Transverse colon (tissue), 4 donors: ENCODE measurements around the gene ZNF134. TPM values are rescaled to one million over a fixed set of nuclear protein-coding genes. Genes with fewer than 3 reads are reported as not detected.

Source experiments
- DNase-seq: peaks from one replicate; pipeline ENCODE4 v3.0.0-alpha.2; 2019
- H3K27ac ChIP-seq, 4 donors: fragments of 200-600 bp; sonication (generic); 2 replicates each; pipeline ENCODE4 v1.5.1; 2016 to 2018; ENCODE audit warnings: inconsistent platforms in 4 of 4
- H3K27me3 ChIP-seq: fragments of 200-600 bp; sonication (generic); 2 replicates; pipeline ENCODE4 v1.5.1; 2017; ENCODE audit warnings: inconsistent platforms
- H3K36me3 ChIP-seq, 4 donors: fragments of 200-600 bp; sonication (generic); 2 replicates each; pipeline ENCODE4 v1.5.1; 2017 to 2019; ENCODE audit warnings: inconsistent platforms in 4 of 4
- H3K4me1 ChIP-seq, 4 donors: fragments of 200-600 bp; sonication (generic); 2 replicates each; pipeline ENCODE4 v1.5.1; 2017 to 2020; ENCODE audit warnings: inconsistent platforms in 4 of 4
- H3K4me3 ChIP-seq, 4 donors: fragments of 200-600 bp; sonication (generic); 1 replicate in 1 of 4; 2 replicates in 3 of 4; pipeline versions ENCODE4 v1.5.1 to v1.6.1; 2017 to 2019; ENCODE audit warnings: inconsistent platforms in 4 of 4
- H3K9me3 ChIP-seq, 2 donors: fragments of 200-600 bp; sonication (generic); 2 replicates each; pipeline ENCODE4 v1.5.1; 2017 to 2019; ENCODE audit warnings: inconsistent platforms in 2 of 2
- EP300 ChIP-seq: sonication (generic); formaldehyde crosslinking; IDR thresholded peaks from one replicate; pipeline ENCODE4 v1.6.1; 2017; ENCODE audit warnings: antibody characterized with exemption, low read depth
- POLR2A ChIP-seq: fragments of 450-650 bp; IDR thresholded peaks from one replicate; pipeline ENCODE4 v1.6.1; 2016; ENCODE audit warnings: antibody characterized with exemption, mild to moderate bottlenecking, moderate library complexity
- POLR2AphosphoS5 ChIP-seq, 3 donors: sonication (generic); formaldehyde crosslinking; IDR thresholded peaks; one replicate each; pipeline ENCODE4 v1.6.1; 2016; ENCODE audit warnings: antibody characterized with exemption in 3 of 3
- WGBS, 2 donors: methylation state at CpG; one replicate each; pipeline ENCODE4 v1.1.5; 2018; ENCODE audit warnings: low coverage in 1 of 2; 5-methylcytosine and 5-hydroxymethylcytosine counted together
- in situ Hi-C, 4 donors: fragments of 200-750 bp; cut with MboI; loops; one replicate each; pipeline versions ENCODE4 v1.15.0 to v1.15.1; 2017; ENCODE audit warnings: low sequenced_read_pairs in 3 of 4, low pct_ligation_motif_present in 1 of 4, low pct_unique_long_range_greater_than_20kb in 1 of 4
- intact Hi-C: fragments of 100-400 bp; cut with DNase I; formaldehyde crosslinking; loops from one replicate; pipeline ENCODE4 v1.15.1; 2023; ENCODE audit warnings: low total_unique reads
- total RNA-seq, 4 donors: library from RNA; depleted of rRNA; stranded (reverse); fragments of >200 nt; gene quantifications; one replicate each; pipeline ENCODE4 v1.1.0, GENCODE V29; 2016
- TF ChIP-seq, protein P1 (sequence below), 5 experiments: fragments of 200-600 bp in 3 of 5; fragments of 450-650 bp in 2 of 5; sonication (generic) in 3 of 5; IDR thresholded peaks; 1 replicate in 2 of 5; 2 replicates in 3 of 5; pipeline ENCODE4 v1.5.1; 2016 to 2017; ENCODE audit warnings: antibody characterized with exemption in 5 of 5, inconsistent platforms in 3 of 5, mild to moderate bottlenecking in 2 of 5, moderate library complexity in 1 of 5

The ZNF134 gene
- total RNA-seq, 4 donors from 2014 or later = 1.6 to 16.8 (median 13.8) TPM

DNA sequence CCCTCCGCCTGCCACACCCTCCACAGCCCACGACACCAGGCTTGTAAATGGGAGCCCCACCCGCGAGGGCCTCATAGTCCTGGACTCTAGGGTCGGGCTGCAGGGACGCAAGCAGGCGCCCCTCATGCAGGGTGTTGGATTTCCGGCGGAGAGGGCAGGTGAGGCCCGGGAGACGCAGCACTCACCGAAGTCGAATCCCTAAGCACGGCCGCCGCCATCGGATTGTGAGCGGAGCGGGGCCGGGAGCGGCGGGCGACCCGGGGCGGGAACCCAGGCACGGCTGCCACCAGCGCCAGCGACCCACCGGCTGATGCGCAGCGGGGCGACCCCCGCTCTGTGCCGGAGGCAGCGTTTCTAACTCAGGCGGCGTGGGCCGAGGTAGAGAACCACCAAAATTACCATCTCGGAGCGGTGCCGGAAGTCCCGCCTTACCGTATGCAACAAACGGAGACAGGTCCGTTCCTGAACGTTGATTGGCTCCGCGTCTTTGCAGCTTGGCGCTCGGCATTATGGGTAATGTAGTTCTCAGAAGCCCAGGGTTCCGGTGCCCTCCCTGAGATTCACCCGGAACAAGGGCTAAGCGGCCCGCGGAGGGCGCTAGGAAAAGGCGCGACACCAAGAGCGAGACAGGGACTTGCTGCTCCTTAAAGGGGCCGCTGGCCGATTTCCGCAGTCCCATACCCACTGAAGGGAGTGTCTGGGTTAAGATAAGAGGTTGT, 35.4 kb upstream of the ZNF134 start, which contains the start of gene ZNF416:
ZNF416 (minus strand) TSS at position 425 of the 719 bp plus-strand sequence; CDS start at position 218, 207 bp downstream.
- Histone ChIP-seq H3K9me3 (peaks cover 34 to 37% of the 10 kb centered on the region in 2 donors), H3K4me1 (peaks cover 0 to 17% (median 10%) of the 10 kb centered on the region in 4 donors), H3K27ac (peak within 1 kb of the TSS; percentile 64 to 85 (median 74)), H3K36me3 (peaks cover 0 to 31% (median 13%) of the 10 kb centered on the region in 4 donors), H3K27me3 (no peaks in the 10 kb centered on the region), H3K4me3 (peak within 1 kb of the TSS; percentile 82 to 97 (median 92))
- TF ChIP-seq EP300 = no peak
- TF ChIP-seq, protein P1, sequence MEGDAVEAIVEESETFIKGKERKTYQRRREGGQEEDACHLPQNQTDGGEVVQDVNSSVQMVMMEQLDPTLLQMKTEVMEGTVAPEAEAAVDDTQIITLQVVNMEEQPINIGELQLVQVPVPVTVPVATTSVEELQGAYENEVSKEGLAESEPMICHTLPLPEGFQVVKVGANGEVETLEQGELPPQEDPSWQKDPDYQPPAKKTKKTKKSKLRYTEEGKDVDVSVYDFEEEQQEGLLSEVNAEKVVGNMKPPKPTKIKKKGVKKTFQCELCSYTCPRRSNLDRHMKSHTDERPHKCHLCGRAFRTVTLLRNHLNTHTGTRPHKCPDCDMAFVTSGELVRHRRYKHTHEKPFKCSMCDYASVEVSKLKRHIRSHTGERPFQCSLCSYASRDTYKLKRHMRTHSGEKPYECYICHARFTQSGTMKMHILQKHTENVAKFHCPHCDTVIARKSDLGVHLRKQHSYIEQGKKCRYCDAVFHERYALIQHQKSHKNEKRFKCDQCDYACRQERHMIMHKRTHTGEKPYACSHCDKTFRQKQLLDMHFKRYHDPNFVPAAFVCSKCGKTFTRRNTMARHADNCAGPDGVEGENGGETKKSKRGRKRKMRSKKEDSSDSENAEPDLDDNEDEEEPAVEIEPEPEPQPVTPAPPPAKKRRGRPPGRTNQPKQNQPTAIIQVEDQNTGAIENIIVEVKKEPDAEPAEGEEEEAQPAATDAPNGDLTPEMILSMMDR (IDR thresholded peaks at IDR 0.05) = peak in 2 of 5 experiments; percentile 16 to 22
- no peak for TF ChIP-seq POLR2A
- TF ChIP-seq POLR2AphosphoS5 (IDR thresholded peaks at IDR 0.05) = peak in 2 of 3 donors; percentile 32 to 41
- WGBS, 2 donors = 0 to 1% methylated on average over 4 to 47 of the region's 62 CpGs
- DNase-seq = peak; percentile 97
- in situ Hi-C loops = no loop called here
- intact Hi-C loops = no loop called here

DNA sequence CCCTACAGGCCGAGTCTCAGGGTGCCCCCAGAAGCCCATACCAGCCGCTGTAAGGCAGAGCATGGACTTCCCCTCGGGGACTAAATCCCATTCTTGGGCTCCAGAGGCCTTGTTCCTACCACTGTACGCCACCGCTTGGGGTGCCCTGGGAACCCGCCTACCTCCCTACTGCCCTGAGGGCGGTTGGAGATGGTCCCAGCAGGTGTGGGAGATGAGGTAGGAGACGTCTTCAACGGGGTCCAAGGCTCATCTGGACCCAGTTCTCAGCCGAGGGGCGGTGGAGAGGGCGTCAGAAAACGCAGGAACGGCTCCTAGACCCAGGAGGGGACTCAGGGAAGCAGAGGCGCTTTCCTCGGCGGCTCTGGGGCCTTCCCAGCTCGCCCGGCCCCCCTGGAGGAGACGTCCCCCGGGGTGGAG, 30.9 kb upstream of the ZNF134 start:
- Histone ChIP-seq H3K27ac (no peak overlapping the region), H3K36me3 (peaks cover 0 to under 1% (median 0%) of the 10 kb centered on the region in 4 donors), H3K9me3 (peaks cover 0 to 7% of the 10 kb centered on the region in 2 donors), H3K4me1 (peaks cover 0 to 19% (median 8%) of the 10 kb centered on the region in 4 donors), H3K27me3 (no peaks in the 10 kb centered on the region), H3K4me3 (peak overlapping the region in 3 of 4 donors; percentile 39 to 62 (median 44))
- TF ChIP-seq POLR2AphosphoS5 (IDR thresholded peaks at IDR 0.05) = no peak
- TF ChIP-seq EP300 = no peak
- TF ChIP-seq POLR2A = no peak
- TF ChIP-seq, protein P1 (IDR thresholded peaks at IDR 0.05) = no peak
- no peak for DNase-seq
- in situ Hi-C loops (no loop called here), intact Hi-C loops (no loop called here)
- WGBS, 2 donors = 65% methylated on average over 20 of the region's 21 CpGs; no CpG with 5 or more reads in 1 of the 2 donors

DNA sequence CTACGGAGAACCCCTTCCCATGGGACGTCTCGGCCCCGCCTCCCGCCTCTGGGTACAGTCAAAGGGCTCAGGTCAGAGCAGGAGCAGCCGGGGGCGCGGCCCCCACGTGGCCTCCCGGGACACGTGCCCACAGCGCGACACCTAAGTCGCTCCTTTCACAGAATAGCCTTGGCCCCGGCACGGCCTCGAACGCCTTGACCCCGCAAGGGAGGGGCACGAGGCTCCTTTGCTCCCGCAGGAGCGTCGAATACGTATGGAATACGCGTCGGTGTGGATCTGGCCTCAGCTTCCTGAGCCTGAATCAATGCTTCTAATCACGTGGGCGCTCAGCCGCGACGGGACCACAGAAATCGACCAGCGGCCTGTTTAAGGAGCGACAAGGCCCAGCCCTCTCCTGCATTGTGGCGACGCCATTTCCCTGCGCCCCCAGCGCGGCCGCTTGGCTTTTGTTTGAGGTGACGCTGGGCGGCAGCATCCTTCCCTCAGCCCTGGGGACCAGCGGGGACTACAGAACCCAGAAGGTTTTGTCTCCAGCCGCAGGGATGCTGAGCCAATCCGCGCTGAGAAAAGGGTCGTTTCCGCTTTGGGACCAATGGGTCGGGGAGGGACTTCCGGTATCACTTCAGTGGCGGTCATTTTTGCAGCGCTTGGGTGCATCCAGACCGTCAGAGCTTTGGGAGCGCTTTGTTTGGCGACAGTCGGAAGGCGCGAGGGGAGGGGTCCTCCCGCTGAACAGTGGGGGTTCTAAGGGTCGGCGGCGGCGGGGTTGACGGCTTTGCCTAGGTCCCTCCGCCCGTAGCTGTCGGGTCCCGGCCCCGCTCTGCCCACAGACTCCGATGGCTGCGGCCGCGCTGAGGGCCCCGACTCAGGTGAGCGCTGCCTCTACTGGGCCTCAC, 30.3 kb upstream of the ZNF134 start, which contains the start of gene ZIK1:
ZIK1 (plus strand) TSS at position 625 of the 896 bp plus-strand sequence; CDS start at position 837, 212 bp downstream.
- DNase-seq = peak; percentile 84
- 19% methylated on average over 54 of the region's 76 CpGs; no CpG with 5 or more reads in 1 of the 2 donors for WGBS, 2 donors
- TF ChIP-seq, protein P1 (IDR thresholded peaks at IDR 0.05) = no peak
- peak in 1 of 3 donors; percentile 9 for TF ChIP-seq POLR2AphosphoS5 (IDR thresholded peaks at IDR 0.05)
- H3K36me3 ChIP-seq = peaks cover 0 to 7% (median 0%) of the 10 kb centered on the region in 4 donors
- peak within 1 kb of the TSS in 2 of 4 donors; percentile 34 to 45 for H3K27ac ChIP-seq
- H3K4me3 ChIP-seq = peak within 1 kb of the TSS; percentile 39 to 62 (median 51)
- intact Hi-C loops (no loop called here), in situ Hi-C loops (no loop called here)
- H3K9me3 ChIP-seq = peaks cover 5 to 10% of the 10 kb centered on the region in 2 donors
- no peaks in the 10 kb centered on the region for H3K27me3 ChIP-seq
- H3K4me1 ChIP-seq = peaks cover 0 to 18% (median 5%) of the 10 kb centered on the region in 4 donors

DNA sequence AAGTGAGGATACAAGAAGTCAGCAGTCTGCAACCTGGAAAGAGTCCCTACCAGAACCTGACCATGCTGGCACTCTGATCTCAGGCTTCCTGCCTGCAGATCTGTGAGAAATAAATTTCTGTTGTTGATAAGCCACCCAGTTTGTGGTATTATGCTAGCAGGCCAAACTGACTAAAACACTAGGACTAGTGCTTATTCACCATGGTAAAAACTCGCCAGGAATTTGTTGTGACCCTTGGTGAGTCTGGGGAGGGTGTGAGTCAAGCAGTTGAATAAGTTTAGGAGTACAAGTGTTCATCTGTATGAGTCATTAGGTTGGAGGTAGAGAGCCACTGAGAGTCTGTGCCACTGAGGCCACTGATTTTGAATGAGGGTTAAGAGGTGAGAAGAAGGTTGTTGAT, 26.5 kb upstream of the ZNF134 start:
- Histone ChIP-seq H3K4me3 (no peak overlapping the region), H3K27ac (no peak overlapping the region), H3K9me3 (peaks cover 42 to 47% of the 10 kb centered on the region in 2 donors), H3K36me3 (peaks cover 0 to 33% (median 10%) of the 10 kb centered on the region in 4 donors), H3K4me1 (peaks cover 0 to 14% (median 5%) of the 10 kb centered on the region in 4 donors), H3K27me3 (no peaks in the 10 kb centered on the region)
- no peak for DNase-seq
- WGBS, 2 donors = 85 to 100% methylated on average over 1 of the region's 1 CpG
- in situ Hi-C loops (no loop called here), intact Hi-C loops (no loop called here)
- TF ChIP-seq EP300 = no peak
- no peak for TF ChIP-seq POLR2A
- TF ChIP-seq, protein P1 (IDR thresholded peaks at IDR 0.05) = no peak
- no peak for TF ChIP-seq POLR2AphosphoS5 (IDR thresholded peaks at IDR 0.05)
